Esophagus mucosa (tissue), 1 donor: ENCODE data around the gene F12. TPM values are rescaled to one million over a fixed set of nuclear protein-coding genes. Genes with fewer than 3 reads are reported as not detected.
A peak's percentile ranks its signal among the peaks of the same experiment; 100 is the strongest.
"Not testable (repeated sequence)": the region's sequence is repeated elsewhere in the genome, so short reads cannot be mapped to it uniquely, and the experiment has no call there.

Source experiments
- ATAC-seq: fragments of 200-7000 bp; cut with Tn5 transposase; one replicate; pipeline ENCODE4 v1.9.1; 2020
- total RNA-seq: library from RNA; stranded (reverse); gene quantifications from one replicate; pipeline ENCODE4 v1.2.4, GENCODE V29; 2023
- donor health status: DM: yes; HTN: yes; CAD: no.

Gene F12
- total RNA-seq, 1 donor from 2014 or later: 32.8 TPM

DNA sequence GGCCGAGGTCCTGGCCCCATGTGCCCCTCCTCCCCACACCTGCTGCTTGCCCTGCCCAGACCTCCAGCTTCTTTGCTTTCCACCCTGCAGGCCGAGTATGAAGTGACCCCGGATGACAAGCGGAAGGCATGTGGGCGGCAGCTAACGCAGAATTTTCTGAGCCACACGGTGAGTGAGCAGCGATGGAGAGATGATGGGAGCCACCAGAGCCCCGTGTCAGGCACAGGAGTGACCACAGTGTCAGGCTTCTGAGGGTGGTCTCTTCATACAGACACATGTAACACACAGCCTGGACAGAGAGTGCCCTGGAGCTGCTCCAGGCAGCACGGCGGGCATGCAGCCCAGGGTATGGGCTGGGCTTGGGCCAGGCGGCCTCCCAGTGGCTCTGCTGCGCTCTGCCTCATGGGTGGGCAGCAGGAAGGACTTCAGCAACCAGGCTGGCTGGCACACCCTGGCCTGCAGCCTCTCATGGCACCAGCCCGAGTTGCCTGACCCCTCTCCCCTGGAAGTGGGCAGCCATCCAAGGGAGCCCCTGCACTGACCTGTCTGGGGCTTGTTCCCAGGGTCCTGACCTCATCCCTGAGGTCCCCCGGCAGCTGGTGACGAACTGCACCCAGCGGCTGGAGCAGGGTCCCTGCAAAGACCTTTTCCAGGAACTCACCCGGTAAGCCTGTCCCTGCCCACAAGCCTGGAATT lies 22.9 kb upstream of the F12 start:
- no peak for ATAC-seq

DNA sequence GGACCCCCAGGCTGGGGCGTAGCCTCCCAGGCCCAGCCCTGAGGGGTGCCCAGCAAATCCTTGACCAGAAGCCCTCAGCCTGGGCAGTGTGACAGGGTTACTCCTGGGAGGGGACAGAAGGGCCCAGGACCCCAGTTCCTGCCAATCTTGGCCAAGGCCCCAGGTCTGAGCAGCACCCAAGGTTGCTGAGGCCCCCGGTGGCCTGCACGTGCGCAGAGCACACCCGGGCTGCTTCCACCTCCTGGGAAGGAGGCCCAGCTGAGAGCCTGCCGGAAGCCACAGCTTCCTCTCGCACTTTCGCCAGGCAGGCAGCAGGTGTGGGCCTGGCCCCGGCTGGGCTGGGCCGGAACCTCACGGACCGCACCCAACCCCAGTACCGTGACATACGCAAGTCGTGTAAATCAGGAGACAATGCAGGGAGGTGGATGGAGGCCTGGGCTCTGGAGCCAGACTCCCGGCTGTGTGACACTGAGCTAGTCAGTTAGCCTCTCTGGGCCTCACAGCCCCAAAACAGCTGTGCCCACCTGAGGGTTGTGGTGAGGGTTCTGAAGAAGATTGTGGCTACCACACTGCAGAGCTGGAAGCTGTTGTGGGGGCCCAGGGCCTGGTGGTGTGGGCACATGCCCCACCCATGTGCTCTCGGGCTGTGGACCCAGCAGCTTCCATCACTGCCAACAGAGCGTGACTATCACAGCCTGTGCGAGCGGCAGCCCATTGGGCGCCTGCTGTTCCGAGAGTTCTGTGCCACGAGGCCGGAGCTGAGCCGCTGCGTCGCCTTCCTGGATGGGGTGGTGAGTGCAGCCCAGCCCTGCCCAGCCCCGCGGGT lies 22.2 kb upstream of the F12 start:
- peak; percentile 64 for ATAC-seq

DNA sequence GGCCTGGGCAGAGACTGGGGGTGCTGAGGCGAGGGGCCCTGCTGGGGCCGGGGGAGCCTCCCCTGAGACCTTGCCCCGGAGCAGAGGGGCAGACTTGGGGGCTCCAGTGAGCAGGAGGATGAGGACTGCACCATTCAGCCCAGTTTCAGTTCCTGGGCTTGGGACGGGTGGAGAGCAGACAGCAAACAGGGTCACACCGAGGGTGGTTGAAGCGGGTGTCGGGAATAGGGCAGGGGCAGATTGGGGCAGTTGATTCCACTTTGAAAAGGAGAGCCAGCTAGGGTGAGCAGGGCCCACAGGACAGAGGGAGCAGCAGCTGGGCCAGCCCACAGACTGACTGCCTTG lies 21.6 kb upstream of the F12 start:
- ATAC-seq: no peak

DNA sequence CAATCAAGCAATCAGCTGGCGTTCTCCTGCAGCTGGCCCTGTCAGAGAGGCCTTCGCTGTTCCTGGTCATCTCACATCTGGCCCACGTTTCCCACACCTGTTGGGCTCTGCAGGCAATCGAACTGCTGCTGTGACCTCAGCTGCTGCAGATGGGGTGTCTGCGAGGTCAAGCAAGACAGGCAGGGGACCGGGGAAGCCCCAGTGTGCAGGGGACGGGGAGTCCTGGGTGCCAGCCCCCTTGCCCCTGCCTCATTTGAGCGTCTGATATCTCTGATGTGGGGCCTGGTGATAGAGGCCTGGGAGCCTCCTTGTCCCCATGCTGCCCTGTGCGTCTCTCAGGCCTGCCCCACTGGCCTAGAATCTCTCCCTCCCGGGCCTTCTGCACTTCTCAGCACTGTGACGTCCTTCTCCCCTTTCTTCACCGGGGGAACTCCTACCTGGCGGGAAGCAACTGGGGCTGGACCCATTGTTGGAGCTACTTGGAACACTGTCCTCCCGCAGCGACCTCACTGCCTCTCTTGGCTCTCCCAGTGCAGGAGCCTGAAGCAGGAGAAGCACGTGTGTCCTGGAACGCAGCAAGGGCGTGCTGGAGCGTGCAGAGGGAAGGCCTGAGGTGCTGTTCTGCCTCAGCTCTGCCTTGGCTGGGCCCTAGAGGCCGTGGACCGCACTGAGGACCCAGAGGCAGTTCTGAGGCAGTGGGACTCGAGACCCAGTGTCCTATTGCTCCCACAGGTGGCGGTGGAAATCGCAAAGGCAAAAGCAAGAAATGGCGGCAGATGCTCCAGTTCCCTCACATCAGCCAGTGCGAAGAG lies 21.0 kb upstream of the F12 start:
- peak; percentile 6 for ATAC-seq

DNA sequence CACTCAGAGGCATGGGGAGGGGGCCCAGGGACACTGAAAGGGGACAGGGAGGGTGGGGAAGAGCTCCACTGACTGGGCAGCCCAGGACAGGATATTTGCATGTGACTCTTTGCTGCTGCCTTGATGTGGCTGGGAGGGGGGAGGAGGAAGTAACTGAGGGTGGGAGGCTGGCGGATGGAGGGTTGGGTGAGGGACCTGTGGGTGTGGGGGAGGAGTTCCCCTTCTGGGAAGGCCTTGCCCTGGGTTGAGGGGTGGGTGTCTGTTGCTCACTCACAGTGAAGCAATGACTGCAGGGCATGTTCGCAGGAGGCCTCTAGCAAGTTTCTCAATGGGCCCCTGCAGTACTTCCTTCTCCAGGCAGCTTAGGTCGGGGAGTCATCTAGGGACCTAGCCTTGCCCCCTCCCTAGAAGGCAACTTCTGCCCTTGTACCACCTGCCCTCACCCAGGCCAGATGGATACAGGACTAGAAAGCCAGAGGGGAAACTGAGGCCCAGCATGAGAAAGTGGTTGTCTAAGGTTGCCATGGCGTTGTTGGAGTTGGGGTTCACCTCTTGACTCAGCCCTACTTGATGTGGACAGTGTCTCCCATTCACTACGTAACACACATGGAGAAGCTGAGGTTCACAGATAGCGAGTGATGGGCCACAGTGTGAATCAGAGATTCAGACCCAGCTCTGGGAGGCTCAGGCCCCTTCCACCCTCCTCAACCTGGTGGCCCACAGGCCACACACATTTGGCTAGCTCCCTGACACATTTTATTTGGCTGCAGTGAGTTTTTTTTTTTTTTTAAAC lies 20.1 kb upstream of the F12 start:
- no peak for ATAC-seq

DNA sequence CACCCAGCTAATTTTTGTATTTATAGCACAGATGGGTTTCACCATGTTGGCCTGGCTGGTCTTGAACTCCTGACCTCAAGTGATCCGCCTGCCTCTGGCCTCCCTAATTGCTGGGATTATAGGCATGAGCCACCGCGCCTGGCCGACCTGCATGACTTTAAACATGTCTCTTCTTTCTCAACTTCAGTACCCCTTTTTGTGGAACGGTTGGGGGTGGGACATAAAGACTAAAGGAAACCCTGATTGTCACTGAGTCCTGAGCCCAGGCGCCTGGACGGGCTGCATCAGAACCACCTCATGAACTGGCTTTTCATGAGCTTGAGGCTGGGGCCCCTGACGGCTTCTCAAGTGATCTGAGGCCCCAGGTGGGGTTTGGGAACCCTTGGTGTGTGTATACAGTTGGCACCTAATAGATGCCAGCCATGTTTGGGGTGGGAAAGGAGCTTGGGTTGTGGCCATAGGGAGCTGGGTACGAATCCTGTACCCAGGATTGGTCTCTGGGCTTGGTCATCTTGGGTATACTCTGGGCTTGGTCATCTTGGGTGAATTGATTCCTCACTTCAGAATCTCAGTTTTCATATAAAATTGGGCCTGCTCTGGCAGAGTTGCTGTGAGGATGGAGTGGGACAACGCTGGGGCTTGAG lies 19.3 kb upstream of the F12 start:
- no peak for ATAC-seq

DNA sequence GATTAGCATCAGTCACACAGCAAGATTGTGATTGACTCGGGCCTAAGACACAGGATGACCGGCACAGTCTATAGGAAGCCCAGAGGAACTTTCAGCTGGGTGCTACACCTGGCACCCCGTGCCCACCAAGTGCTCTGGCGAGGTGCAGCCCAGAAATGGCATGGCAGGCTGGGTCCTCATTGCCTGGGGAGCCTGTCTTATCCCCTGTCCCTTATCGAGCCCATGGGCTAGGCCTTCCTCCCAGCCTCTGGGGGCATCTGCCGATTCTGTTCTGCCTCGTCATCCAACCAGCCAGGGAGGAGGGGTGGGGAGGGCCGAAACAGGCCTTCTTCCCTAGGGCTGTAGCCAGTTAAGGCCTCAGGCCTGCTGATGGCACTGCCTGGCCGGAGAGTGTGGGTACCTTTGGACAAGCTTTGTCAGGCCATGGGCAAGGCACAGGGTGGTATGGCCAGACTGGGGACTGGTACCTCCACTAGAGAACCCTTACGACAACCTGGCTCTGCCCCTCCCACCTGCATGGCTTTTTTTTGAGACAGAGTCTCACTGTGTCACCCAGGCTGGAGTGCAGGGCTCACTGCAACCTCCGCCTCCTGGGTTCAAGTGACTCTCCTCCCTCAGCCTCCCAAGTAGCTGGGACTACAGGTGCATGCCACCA lies 18.7 kb upstream of the F12 start:
- ATAC-seq: no peak

DNA sequence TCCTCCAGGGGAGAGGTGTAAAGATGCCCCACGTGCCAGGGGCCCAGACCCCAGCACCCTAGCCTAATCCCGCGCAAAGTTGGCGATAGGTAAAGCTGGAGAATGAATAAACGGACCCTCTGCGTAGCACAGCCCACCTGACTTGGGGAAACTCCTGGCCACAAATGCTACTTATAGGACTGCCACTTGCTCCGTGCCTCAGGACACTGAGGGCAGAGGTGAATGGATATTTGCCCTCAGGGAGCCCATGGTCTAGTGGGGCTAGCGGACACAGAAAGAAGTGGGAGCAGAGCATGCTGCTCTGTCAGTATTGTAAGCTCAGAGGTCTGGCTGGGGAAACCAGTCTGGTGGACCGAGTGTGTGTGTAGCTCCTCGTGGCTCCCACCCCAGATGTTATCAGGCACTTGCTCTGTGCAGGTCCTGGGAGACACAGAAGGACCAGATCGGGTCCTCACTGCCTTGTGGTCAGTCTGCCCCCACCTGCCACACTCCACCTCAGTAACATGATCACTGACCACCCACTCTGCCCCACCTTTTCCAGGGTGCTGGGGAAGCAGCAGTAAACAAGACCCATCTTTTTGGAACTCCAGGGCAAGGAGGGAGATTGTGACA lies 18.0 kb upstream of the F12 start:
- no peak for ATAC-seq

DNA sequence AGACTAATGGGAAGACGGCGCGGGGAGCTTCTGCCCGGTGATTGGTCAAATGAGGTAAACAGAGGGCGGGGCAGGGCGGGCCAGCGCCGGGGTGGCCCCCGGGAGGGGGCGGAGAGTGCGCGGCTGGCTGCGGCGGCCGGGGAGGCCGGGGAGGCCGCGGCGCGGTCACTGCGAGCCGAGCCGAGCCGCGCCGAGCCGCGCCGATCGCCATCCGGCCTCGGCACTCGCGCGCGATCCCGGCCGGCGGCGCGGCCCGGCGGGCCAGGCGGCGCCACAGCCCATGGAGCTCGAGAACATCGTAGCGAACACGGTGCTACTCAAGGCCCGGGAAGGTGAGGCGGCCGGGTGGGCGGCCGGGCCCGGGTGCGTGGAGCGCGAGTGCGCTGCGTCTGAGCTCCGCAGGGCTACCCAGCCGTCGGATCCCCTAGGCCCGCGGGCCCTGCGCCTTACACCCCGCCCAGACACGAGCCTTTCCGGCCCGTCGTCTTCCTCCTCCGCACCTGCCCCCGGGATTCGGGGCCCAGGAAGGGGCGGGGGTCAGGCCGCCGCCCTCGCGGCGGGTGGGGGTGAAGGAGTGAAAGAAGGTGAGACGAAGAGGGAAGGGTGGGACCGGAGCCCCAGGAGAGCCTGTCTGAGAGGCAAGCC lies 17.3 kb upstream of the F12 start, which contains the start of gene GRK6:
GRK6 (plus strand) TSS at position 111 of the 645 bp plus-strand sequence; CDS start at position 281, 170 bp downstream.
- ATAC-seq: peak; percentile 2

DNA sequence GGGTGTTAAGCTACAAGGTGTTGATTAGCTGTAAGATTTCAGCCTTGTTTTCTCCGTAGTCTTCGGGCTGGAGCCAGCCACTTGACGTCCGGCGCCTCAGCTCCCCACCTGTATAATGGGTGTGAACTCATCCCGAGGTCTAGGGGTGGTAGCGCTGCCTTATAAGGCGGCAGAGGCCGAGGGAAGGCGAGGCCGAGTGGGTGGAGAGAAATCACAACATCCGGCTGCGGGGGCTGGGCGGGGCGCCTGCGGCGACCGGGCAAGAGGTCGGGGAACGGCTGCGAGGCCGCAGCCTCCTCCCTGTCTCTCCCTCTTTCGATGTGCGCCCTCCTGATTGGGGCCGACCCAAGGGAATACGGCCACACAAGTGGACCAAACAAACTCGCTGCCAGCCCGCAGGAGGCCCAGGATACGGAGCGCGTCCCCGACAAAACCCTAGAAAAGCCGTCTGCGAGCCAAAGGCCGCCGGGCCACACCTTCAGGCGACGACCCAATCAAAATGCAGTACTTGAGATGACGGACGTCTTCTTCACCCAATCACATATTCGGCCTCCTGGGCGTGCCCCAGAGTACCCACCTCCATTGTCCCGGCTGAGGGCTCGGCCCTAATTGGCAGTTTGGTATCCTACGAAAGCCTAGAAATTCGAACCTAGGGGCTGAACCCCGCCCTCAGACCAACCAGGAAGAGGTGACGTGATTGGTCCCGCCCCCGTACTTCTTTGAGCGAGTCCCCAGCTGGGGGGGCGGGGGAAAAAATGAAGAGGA lies 16.6 kb upstream of the F12 start:
- ATAC-seq: peak; percentile 93

DNA sequence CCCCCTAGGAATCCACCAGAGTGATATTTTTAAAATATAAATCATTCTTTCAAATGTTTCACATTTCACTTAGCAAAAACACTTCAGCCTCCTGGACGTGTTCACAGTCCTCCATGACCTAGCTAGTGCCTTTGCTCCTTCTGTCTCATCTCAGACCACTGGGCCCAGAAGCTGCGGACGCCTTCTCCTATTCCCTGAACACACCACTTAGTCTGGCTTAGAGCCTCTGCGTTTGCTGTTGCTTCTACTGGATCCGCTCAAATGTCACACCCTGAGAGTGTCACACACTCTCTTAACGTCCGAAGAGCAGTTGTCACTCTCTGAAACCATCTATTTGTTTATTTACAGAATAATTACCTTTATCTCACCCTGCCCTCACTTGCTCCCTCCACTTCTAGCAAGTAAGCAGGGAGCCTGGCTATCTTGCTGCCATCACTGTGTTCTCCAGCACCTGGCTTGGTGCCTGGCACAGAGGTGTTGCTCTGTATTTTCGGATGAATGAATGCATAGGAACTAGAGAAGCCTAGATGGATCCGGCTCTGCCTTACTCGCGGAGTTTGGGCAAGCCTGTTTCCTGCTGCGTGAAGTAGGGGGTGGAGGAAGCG lies 15.9 kb upstream of the F12 start:
- no peak for ATAC-seq

DNA sequence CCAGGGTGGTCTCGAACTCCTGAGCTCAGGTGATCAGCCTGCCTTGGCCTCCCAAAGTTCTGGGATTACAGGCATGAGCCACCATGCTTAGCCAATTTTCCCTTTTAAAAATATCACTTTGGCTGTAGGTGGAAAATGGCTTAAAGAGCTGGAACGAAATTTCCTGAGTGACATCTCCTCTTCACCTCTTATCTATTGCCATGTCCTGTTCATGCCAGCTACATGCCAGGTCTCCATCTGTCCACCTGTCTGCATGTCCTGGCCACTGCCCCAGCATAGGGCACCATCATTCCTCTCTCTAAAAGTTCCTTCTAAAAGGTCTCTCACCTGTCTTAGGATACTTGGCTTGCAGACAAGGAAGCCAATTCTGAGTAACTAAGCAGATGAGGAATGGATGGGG lies 14.3 kb upstream of the F12 start:
- ATAC-seq: no peak

DNA sequence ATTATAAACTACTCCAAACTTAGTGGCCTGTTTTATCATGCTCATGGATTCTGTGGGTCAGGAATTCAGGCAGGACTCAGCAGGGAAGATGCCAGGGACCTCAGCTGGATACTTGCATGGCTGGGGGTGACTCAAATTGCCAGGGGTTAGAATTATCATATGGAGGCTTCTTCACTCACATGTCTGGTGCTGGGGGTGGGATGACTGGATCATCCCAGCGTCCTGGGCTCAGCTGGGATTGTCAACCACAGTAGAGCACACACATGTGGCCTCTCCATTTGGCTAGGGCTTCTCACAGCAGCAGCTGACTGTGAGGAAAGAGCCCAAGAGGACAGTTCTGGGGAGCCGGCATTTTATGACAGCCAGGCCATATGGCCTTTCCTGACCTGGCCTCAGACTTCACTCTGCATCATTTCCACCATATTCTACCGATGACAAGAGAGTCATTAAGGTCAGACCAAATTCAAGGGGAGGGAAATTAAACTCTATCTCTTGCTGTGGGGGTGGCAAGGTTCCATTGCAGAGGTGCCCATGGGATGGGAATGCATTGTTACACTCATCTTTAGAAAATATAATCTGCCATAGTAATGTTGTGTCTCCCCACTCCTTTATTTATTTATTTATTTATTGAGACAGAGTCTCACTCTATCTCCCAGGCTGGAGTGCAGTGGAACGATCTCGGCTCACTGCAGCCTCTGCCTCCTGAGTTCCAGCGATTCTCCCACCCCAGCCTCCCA lies 11.9 kb upstream of the F12 start:
- no peak for ATAC-seq

DNA sequence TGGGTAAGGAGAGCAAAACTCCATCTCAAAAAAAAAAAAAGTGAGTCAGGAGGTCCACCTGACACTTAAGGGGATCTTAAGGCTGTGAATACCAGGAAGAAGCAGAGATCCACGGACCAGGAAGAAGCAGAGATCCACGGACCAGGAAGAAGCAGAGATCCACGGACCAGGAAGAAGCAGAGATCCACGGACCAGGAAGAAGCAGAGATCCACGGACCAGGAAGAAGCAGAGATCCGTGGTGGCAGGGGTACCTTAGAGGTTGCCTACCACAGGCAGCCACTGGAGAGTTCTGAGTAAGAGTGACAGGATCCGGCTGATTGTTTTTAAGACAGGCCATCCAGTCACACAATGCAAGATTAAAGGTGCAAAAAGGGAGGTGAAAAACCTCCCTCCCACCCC lies 11.1 kb upstream of the F12 start:
- not testable (repeated sequence) for ATAC-seq

DNA sequence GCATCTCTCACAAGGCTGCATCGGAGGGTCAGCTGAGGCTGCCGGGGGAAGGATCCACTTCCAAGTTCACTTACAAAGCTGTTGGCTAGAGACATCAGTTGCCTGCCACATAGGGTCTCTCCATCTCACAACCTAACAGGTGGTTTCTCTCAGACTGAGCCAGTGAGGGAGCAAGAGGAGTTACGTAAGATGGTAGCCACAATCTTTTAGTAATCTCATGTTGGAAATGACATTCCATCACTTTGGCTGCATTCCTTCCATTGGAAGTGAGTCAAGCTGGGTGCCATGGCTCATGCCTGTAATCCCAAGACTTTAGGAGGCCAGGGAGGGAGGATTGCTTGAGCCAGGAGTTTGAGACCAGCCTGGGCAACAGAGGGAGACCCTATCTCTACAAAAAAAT lies 9.7 kb upstream of the F12 start:
- ATAC-seq: no peak

DNA sequence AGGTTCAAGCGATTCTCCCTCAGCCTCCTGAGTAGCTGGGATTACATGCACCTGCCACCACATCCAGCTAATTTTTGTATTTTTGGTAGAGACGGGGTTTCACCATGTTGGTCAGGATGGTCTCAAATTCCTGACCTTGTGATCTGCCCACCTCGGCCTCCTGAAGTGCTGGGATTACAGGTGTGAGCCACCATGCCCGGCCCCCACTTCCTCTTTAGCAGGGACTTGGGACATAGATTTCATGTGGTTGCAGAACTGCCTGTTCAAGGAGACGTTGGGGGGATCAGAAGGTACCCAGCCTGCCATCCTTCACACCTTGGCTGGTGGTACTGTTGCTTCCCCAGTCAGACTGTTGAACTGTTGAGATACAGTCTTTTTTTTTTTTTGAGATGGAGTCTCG lies 7.7 kb upstream of the F12 start:
- not testable (repeated sequence) for ATAC-seq

DNA sequence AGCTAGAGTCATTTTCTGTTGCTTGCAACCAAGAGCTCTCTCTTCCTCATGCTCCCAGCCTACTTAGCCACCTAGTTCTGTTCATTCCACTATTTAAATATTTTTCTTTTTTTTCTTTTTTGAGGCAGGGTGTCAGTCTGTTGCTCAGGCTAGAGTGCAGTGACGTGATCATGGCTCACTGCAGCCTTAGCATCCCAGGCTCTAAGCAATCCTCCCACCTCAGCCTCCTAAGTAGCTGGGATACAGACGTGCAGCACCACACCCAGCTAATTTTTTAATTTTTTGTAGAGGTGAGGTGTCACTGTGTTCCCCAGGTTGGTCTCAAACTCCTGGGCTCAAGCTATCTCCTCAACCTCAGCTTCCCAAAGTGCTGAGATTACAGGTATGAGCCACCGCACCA lies 5.1 kb upstream of the F12 start:
- ATAC-seq: no peak

DNA sequence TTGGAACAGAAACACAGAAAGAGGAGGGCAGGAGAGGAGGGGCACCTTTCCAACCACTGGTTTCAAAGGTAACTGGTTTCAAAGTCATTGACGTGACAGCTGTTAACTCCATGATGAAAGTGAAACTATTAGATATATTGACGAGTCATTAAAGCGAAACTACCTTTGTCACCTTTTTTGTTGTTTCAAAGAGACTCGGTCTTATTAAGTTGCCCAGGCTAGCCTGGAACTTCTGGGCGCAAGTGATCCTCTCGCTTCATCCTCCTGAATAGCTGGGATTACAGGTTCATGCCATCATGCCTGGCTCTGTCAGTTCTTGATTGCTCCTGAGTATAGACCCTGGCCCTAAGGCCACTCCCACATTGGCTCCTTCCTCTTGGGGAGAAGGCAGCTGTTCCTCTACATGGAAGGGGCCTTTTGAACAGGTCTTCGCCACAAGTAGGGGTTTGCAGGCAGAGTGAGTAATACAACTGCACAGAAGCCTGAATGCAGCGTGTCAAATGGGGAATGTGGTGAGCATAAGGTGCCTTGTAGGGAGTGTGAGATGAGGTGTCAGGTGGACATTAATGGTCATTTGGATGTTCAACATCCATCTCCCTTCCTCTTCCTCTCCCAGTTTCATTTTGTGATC lies 3.4 kb upstream of the F12 start:
- ATAC-seq: no peak
